AG10803 (cell line): ENCODE measurements around the gene DISP3.

Experiments
- DNase-seq: peaks from one replicate; pipeline ENCODE4 v3.0.0; 2010; ENCODE audit warnings: low read depth
- H3K4me3 ChIP-seq: 2 replicates; pipeline ENCODE4 v1.5.1; 2011; ENCODE audit warnings: mild to moderate bottlenecking, low read length, control low read depth
- TF ChIP-seq, protein P1 (sequence below): conservative IDR thresholded peaks from 2 replicates; pipeline ENCODE4 v1.5.1; 2011; ENCODE audit warnings: mild to moderate bottlenecking, low read length, control low read depth, inconsistent platforms

The DISP3 gene

DNA sequence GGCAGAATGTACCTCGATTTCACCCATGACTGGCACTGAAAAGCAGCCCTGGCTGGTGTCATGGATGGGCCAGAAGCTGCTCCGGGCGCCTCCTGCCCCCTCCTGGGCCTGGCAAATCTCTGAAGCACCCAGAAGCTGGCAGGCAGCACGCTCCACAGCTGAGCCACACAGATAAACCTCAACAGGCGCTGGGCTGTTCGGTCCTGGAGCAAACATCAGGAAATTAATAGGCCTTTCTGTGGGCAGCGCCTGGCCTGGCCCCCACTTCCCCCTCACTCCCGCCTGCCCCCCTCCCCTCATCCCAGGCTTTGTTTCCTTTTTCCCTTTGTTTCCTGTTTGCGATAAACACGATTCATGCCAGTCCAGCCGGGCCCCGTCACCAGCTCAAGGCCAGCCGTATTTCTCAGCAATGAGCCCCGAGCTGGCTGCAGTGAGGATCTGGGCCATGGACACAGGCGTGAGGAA, 20.1 kb upstream of the DISP3 start:
- TF ChIP-seq, protein P1, sequence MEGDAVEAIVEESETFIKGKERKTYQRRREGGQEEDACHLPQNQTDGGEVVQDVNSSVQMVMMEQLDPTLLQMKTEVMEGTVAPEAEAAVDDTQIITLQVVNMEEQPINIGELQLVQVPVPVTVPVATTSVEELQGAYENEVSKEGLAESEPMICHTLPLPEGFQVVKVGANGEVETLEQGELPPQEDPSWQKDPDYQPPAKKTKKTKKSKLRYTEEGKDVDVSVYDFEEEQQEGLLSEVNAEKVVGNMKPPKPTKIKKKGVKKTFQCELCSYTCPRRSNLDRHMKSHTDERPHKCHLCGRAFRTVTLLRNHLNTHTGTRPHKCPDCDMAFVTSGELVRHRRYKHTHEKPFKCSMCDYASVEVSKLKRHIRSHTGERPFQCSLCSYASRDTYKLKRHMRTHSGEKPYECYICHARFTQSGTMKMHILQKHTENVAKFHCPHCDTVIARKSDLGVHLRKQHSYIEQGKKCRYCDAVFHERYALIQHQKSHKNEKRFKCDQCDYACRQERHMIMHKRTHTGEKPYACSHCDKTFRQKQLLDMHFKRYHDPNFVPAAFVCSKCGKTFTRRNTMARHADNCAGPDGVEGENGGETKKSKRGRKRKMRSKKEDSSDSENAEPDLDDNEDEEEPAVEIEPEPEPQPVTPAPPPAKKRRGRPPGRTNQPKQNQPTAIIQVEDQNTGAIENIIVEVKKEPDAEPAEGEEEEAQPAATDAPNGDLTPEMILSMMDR: no peak
- no peak overlapping the region for H3K4me3 ChIP-seq
- DNase-seq: no peak

DNA sequence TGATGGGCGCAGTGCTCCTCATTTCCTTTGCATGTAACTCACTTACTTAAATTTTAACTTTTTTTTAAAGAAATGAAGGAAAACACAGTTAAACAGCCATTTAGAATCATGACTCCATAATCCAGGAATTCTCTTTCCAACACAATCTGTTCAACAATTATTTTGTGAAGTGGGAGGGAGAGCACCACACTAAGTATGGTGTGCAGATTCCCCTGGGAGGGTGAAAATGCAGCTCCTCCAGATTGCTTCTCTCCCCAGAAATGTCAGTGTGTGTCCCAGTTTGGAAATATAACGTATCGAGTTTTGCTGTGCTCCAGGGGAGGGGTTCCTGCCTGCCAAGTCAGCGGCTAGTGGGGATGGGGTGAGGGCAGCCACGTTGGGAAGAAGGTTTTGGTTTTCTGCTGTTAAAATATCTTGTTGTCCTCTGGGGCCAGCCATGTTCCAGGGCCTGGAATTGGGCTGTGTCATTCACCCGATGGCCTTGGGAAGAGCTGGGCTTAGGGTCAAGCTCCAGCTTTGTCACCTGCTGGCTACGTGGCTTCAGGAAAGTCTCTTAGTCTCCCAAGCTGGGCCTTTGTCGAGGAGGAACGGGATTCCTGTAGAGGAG, 17.3 kb upstream of the DISP3 start:
- no peak for DNase-seq
- no peak overlapping the region for H3K4me3 ChIP-seq
- TF ChIP-seq, protein P1: no peak

DNA sequence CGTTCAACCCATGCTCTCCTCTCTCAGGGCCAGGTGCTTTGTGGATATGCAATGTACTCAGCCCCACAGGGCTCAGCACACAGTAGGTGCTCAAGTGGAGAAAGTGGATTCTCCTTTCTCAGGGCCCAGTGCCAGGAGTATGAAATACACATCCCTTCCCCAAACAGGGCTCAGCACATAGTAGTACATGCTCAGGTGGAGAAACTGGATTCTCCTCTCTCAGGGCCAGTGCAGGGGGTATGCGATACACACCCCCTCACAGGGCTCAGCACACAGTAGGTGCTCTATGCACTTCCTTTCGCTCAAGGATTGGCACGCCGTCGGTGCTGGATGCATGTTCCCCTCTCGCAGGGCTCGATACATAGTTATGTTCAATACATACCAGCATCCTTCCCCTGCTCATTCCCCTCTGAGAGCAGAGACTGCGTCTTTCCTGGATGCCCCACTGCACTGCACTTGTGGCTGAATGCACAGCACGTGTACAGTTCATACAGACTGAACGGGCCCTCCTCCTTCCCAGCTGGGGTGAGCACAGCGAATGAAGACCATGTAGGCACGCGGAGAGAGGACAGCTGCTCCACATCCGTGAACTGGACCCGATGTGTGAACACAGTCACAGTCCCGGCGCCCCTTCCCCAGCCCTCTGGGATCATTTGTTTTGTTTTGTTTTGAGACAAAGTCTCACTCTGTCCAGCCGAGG, 16.6 kb upstream of the DISP3 start:
- TF ChIP-seq, protein P1: no peak
- no peak overlapping the region for H3K4me3 ChIP-seq
- no peak for DNase-seq

DNA sequence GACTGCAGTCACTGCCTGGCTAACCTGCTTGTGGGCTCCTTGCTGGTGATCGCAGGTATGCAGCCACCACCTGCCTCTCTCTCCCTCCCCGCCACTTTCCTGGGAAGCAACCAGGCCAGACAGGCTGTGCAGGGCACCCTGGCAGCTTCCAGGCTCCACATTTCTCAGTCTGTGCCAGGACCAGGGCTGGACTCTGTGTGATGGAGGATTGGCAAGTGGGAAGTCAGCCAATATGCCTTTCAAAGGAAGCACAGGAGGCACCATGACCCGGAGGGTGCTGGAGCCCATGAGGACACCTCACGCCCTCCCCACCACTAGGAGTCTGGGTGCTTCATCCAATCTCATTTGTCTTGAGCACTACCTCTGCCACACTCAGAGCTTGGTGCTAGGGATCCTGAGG, 15.8 kb upstream of the DISP3 start:
- TF ChIP-seq, protein P1: no peak
- H3K4me3 ChIP-seq: no peak overlapping the region
- DNase-seq: no peak

DNA sequence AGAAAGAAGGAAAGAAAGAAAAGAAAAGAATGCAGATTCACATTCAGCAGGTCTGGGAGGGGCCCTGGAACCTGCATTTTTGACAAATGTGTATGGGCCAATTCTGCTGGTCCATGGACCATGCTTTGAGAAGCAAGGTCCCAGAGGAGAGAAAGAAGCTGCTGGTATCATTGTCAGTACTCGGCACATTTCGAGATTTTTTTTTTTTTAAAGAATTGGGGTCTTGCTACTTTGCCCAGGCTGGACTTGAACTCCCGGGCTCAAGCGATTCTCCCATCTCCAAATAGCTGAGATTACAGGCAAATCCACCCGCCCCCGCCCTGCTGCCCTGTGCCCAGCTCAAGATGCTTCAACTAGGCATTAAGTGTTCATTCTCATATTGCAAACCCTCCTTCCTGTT, 13.6 kb upstream of the DISP3 start:
- no peak for DNase-seq

DNA sequence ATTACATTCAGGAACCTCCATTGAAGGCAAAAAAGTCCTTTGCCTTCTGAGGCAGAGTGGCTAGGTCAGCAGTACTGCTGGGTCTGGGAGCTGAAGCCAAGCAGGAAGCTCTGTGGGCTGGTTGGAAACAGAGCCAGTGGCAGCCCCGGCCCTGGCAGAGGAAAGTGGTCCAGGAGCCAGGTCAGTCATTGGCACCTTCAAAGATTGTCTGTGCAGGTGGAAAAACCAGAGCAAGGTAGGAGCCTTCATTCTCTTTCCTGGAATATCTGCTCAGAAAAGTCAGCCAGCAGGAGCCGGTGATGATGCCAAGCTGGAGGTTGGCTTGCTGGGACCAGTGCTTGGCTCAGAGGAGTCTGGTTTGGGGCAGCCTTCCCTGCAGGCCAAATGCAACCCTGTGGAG, 12.5 kb upstream of the DISP3 start:
- no peak overlapping the region for H3K4me3 ChIP-seq
- DNase-seq: no peak
- TF ChIP-seq, protein P1: no peak

More for the DNA sequence above, 13.6 kb upstream of the DISP3 start:
- TF ChIP-seq, protein P1: no peak
- H3K4me3 ChIP-seq: no peak overlapping the region

DNA sequence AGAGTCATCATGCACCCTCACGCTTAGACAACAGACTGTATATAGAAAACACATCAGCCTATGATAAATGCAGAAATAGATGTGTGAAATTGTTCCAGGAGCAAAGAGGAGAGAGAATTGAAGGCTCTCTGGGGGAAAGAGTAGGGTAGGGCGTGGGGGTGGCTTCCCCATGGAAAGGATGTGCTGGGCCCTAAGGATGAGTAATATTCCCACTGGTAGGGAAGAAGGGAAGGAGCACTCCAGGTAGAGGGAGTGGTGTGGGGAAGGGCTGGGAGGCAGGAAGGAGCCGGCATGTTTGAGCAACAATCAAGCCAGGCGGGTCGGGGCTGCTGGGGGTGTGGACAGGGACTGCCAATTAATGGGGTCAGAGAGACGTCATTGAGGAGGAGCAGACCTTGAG, 10.1 kb upstream of the DISP3 start:
- DNase-seq: no peak
- no peak overlapping the region for H3K4me3 ChIP-seq
- TF ChIP-seq, protein P1: no peak
